ENCODE results near the gene SIPA1L3.
"Not testable (repeated sequence)": the region's sequence is repeated elsewhere in the genome, so short reads cannot be mapped to it uniquely, and the experiment has no call there.

SIPA1L3 gene

GRCh38 chr19:38046254-38047048 is 139.4 kb downstream of the SIPA1L3 start:
- no peak for DNase-seq

DNA sequence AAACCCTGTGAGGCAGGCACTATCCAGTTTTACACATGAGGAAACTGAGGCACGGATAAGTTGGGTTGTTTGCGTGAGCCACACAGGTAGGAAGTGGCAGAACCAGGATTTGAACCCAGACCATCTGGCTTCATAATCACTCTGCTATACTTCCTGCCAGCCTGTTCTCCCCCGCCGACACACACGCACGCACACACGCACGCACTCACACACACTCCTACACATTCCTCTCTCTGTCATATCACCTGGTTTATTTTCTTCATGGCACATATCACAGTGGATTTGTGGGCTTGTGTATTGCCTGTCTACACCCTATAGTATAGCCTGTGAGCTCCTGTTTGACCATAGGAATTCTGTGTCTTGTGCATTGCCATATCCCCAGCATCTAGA is 140.0 kb downstream of the SIPA1L3 start:
- no peak for DNase-seq

- no peak for DNase-seq
These were observed 140.6 kb downstream of the SIPA1L3 start for GRCh38 chr19:38047641-38048040.

- DNase-seq: peak; percentile 94
These were observed 142.2 kb downstream of the SIPA1L3 start for GRCh38 chr19:38049105-38049649.

DNA sequence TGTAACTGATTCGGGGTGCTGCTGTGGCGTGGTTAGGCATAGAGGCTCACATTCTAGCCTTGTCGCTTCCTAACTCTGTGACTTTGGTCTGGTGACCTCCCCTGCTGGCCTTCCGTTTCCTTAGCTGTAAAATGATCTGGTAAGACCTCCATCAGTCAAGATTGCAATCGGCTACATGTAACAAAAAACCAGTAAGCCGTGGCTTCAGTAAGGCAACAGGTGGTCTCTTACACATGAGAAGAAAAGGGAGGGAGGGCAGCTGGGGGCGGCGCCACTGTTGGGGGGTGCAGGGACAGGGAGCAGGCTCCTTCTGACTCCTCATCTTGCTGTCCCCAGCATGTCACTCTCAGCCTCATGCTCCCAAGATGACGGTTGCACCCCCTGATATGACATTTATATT is 148.0 kb downstream of the SIPA1L3 start:
- DNase-seq: no peak

DNA sequence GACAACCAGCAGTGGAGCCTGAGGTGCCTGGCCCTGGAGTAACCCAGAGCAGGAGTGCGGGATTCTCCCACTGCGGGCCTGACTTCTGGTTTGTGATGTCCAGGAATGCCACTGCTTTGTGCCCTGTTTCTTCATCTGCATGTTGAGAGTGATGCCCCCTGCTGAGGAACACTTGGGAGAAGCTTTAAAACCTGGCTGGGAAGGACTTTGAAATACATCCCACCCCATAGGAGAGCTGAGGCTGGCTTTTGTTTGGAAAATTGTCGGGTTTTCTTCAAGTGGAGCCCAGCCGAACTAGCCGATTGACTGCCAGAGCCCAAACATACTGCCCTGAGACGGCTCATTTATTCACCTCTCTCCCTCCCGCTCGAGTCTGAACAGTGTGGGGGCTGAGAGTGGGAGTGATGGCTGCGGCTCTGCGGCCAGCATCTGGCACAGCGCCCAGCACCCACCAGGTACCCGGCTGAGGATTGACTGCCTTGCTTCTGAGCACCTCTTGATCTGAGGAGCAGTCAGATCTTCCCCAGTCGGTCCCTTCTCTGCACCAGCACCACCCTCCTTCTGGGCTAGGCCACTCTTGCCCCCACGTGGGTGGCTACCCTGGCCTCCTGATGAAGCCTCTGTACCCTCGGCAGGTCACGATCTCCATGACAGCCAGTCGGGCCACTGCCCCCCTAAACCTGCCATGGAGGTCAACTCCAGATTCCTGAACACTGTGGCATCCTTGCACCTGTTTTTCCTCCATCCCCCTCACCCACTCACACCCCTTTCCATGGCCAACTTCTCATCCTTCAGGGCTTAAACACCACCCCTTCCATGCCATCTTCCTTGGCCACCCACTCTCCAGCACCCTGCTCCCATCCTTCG is 148.9 kb downstream of the SIPA1L3 start:
- no peak for DNase-seq

- no peak for DNase-seq
These were observed 149.6 kb downstream of the SIPA1L3 start for GRCh38 chr19:38056646-38057045.

DNA sequence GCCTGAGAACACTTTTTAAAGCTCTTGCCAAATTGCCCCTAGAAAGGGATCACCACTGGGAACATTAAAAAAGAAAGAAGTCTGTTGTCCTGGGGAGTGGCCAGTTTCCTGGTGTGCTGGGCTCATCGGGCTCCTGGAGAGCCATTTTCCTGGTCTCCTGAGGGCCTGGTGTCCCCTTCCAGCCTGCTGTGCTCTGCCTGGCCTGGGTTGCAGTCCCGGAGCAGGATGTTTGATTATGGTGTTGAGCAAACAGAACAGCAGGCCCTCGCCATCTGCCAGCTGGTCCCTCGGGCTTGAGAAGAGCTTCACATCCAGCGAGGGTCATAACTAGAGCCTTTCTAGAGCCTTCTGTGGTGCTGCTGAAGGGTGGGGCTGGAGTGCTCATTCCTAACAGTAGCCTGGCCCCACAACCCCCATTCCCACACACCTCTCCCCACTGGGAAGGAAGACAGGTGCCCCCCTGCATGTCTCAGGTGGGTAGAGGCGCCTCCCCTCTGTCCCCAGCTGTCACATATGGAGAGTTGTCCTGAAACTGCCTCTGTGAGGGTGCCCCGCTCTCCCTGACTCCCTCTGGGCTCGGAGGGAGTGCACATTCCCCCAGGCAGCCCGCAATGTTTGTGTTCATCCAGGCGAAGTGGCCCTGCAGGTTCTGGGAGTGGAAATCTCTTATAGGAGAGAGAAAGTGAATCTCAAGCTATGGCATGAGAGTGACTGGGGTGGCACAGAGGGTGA is 151.1 kb downstream of the SIPA1L3 start:
- no peak for DNase-seq

- DNase-seq: peak; percentile 47
These were observed 152.9 kb downstream of the SIPA1L3 start for GRCh38 chr19:38059897-38060296.

DNA sequence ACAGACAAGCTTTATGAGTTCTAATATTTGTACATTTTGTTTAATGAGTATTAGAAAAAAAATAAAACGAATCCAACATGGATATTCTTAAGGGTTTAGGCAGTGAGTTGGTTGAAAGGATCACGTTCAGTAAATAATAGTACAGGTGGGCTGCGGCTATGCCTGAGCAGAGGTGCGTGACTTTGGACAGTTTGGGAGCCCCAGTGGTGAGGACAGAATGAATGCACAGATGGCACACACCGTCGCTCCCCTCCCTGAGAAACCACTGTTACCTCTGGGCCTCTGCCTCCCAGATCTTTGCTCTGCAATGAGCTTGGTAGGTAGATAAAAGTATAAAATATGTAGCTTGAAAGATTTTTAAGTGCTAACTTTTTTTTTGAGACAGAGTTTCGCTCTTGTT is 153.3 kb downstream of the SIPA1L3 start:
- no peak for DNase-seq

- no peak for DNase-seq
These were observed 154.3 kb downstream of the SIPA1L3 start for GRCh38 chr19:38061294-38061693.

DNA sequence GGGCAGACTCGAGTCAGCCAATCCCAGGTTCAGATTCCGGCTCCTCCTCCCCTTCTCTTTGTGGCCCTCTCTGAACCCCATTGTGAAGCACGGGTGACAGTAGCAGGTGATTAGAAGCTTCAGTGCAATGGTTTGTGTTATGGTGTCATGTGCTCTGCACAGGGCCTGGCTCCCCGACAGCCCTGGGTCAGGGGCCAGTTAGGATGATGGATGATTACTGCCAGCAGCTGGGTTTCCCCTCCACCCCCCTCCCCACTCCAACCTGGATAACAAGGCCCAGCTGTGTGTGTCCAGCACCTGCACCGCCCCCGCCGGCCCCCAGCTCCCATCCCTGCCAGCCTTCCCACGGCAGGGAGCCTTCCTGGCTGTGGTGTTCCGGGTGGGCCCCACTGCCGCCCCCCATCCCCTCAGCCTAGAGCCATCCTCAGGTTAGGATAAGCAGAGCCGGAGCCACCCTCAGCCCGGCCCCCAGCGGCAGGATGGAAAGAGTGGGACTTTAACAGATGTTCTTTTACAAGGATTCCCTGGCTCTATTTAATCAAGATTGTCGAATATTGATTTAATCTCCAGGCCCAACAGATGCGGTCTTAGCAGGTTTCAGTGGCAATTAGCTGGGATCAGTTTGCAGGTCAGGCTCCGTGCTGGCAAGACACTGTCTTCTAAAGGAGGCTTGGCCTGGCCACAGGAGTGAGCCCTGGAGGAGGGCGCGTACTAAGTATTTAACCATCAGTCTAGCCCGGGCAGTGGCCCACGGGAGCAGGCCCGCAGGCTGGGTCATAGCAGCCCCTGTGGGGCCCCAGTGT is 156.2 kb downstream of the SIPA1L3 start:
- DNase-seq: no peak

GRCh38 chr19:38063928-38064327 is 156.9 kb downstream of the SIPA1L3 start:
- no peak for DNase-seq

- no peak for DNase-seq
These were observed 157.8 kb downstream of the SIPA1L3 start for GRCh38 chr19:38064661-38065425.

GRCh38 chr19:38065775-38066174 is 158.8 kb downstream of the SIPA1L3 start:
- not testable (repeated sequence) for DNase-seq

DNA sequence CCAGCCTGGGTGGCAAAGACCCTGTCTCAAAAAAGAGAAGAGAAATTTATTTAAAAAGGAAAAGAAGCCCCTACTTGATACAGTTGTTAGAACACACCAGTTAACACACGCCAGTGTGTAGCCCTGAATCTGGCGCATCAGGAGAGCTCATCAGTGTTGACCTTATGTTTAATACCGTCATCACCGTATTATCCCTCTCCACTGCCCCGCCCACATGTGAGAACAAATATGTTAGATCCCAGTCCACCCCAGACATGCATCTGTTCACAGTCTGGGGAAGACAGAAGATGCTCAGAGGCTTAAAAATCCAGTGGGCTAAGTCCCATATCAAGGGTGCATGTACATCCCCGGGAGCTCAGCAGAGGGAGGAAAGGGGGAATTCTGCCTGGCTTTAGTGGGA is 161.8 kb downstream of the SIPA1L3 start:
- DNase-seq: no peak

GRCh38 chr19:38070573-38070972 is 163.6 kb downstream of the SIPA1L3 start:
- DNase-seq: no peak

- not testable (repeated sequence) for DNase-seq
These were observed 164.0 kb downstream of the SIPA1L3 start for GRCh38 chr19:38071054-38071453.

- DNase-seq: no peak
These were observed 164.6 kb downstream of the SIPA1L3 start for GRCh38 chr19:38071647-38072046.

DNA sequence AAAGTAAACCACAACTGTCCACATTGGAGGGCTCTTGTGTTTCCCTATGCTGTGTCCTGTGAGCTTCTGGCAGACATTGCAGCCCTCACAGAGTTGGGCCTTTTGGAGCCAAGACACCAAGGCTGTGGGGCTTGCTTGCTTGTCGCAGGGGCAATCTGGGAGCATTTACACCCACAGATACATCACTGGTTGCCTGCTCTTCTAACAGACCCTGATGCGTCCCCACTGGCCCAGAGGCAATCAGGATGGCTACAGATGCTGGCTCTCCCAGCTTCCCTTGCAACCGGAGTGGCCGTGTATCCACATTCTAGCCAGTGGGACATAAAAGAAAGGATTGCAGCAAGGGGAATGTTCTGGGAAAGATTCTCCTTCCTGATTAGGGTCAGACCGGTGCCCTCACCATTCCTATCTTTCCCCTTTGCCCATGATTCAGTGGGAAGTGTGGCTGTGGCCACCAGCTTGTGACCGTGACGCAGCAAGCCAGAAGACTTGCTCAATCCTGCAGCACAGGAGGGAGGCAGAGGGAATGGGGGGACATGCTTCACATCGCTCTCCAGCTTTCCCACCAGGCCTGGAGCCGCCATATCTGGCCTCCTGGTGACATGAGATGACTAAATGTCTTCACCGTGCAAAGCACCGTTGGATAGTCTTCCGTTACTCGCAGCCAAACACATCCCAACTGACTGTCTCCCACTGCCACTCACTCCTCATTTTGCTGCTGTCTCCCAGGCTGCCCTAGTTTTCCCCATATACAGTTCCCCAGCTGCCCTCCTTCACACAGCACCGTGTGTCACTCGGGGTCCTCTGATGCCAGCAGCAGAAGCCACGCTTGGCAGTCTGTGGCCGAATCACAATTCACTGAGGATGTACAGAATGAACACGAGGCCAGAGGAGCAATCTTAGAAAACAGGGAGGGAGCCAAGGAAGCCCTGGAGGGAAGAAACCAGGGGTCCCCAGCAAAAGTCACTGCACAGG is 166.1 kb downstream of the SIPA1L3 start:
- DNase-seq: peak; percentile 42

Measured in suppressor macrophage treated with lipopolysaccharide for 4 hours (primary cell).